KOPT-K1 (cell line): Measurements from ENCODE around the gene MICAL1.
A peak's percentile ranks its signal among the peaks of the same experiment; 100 is the strongest.
"Not testable (repeated sequence)": the region's sequence is repeated elsewhere in the genome, so short reads cannot be mapped to it uniquely, and the experiment has no call there.

Source experiments
- H3K27ac ChIP-seq: fragments of 200-600 bp; sonication (generic); 2 replicates; pipeline ENCODE4 v1.5.1; 2016; ENCODE audit warnings: antibody characterized with exemption, mild to moderate bottlenecking, low read depth, low read length; ENCODE audit not compliant: poor library complexity, severe bottlenecking
- H3K36me3 ChIP-seq: fragments of 200-600 bp; sonication (generic); 2 replicates; pipeline ENCODE4 v1.5.1; 2017; ENCODE audit warnings: antibody characterized with exemption, mild to moderate bottlenecking, low read length, moderate library complexity; ENCODE audit not compliant: insufficient read depth
- H3K9me3 ChIP-seq: fragments of 200-600 bp; sonication (generic); 2 replicates; pipeline ENCODE4 v1.5.1; 2017; ENCODE audit warnings: antibody characterized with exemption, low read length, mild to moderate bottlenecking; ENCODE audit not compliant: insufficient read depth, poor library complexity, severe bottlenecking

Gene MICAL1

DNA sequence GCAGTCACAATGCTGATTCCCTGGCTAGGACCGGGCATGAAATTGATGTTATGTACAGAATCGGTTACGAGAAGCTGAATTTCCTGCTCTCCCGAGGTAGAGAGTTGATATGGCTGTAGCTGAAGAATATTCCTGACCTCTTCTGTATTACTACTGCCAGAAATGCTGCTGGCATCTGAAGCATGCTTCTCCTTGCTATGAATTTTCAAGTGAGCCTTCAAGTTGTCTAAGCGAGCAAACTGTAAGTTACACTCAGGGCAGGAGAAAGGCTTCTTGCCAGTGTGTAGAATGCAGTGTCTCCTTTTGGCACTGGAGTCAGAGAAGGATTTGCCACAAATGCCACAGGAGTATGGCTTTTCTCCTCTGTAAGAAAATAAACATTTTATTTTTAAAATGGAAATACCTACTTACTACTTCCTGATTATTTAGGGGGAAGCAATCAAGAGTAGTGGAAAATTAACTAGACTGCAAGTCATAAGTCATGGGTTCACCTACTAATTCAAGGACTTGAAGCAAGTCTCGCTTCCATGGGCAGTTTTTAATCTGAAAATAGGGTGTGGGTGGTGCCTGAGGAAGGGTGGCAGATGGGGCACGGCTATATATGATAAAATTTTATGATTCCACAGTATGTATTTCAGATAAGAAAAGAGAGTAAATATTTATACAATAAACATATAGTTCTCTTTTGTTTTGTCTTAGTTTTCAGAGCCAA is 10.8 kb upstream of the MICAL1 start:
- H3K36me3 ChIP-seq: peaks cover 98% of the 10 kb centered on the region
- no peaks in the 10 kb centered on the region for H3K9me3 ChIP-seq

DNA sequence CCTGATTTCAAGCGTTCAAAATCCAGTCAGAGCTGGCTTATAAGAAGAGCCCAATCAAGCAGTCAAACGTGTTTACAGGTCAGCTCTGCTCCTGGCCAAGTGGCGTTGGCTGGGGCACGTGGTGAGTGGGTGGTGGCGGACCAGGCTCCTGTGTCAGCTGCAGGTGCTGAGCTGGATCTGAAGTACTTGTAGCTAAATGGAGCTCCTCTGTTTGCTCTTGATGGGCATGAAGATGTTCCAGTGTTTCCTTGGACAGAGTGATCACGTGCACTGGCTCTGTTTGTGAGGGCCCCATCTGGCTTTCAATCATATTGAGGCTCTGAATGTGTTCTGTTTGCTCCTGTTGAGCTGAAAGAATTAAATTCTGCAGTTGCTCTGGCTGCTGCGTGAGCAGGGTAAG is 10.2 kb upstream of the MICAL1 start:
- no peak overlapping the region for H3K27ac ChIP-seq
- peaks cover 97% of the 10 kb centered on the region for H3K36me3 ChIP-seq

More for the DNA sequence above, 10.8 kb upstream of the MICAL1 start:
- no peak overlapping the region for H3K27ac ChIP-seq

DNA sequence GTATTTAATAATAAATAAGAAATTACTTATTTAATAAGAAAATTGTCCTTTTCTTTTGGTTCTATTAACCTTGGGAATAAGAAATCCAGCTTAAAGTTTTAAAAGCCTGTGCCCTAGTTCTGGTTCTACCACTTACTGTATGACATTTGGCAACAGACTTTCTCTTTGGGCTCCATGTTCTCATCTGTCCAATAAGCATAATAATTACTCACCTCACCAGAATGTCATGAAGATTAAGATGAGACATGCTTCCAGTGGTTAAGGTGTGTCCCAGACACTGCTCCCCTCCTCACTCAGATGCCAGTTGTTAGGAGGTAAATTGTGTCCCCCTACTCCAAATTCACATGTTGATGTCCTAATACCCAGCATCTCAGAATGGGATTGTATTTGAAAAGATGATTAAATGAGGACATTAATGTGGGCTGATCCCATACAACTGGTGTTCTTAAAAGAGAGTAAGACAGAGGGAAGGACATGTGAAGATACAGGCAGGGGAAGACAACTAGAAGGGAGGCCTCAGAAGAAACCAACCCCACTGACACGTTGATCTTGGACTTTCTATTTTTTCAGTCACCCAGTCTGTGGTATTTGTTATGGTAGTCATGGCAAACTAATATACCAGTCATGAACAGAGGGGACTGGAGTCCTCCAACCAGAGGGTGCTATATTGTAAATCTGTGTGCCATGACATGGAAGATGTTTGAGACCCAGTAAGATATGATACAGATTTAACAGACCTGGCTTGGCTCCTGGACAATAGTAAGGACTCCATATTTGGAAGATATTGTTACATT is 6.4 kb upstream of the MICAL1 start:
- no peak overlapping the region for H3K27ac ChIP-seq
- no peaks in the 10 kb centered on the region for H3K9me3 ChIP-seq
- peaks cover 58% of the 10 kb centered on the region for H3K36me3 ChIP-seq

More for the DNA sequence above, 10.2 kb upstream of the MICAL1 start:
- no peaks in the 10 kb centered on the region for H3K9me3 ChIP-seq

DNA sequence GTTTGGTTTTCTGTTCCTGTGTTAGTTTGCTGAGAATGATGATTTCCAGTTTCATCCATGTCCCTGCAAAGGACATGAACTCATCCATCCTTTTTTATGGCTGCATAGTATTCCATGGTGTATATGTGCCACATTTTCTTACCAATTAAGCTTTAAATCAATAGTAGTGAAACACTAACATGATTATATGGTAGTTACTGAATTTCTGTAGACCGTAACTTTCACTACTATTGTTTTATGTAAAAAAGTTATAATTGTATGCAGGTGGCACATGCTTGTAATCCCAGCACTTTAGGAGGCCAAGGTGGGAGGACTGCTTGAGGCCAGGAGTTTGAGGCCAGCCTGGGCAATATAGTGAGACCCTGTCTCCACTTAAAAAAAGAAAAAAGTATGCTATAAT is 5.6 kb upstream of the MICAL1 start:
- not testable (repeated sequence) for H3K27ac ChIP-seq, H3K9me3 ChIP-seq
- H3K36me3 ChIP-seq: peaks cover 51% of the 10 kb centered on the region

DNA sequence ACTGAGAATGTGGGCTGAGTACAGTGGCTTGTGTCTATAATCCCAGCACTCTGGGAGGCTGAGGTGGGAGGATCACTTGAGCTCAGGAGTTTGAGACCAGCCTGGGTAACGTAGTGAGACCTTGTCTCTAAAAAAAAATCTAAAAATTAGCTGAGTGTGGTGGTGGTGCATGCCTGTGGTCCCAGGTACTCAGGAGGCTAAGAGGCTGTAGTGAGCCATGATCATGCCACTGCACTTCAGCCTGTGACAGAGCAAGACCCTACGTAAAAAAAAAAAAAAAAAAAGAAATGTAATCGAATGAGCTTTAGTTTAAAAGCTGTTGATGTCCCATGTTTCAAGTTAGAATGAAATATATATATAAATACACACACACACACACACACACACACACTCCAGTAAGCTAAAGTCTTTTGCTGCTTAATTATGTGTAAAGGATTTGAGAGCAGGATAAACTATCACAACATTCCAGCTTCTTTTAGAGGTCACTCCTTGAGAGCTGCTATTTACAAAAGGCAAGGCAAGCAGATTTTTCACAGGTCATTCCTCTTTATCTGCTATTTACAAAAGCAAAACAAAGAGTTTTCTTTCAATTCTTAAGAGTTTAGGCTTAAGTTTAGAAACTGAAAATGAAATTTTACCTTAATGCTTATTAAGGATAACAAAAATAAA is 4.7 kb upstream of the MICAL1 start:
- no peaks in the 10 kb centered on the region for H3K9me3 ChIP-seq
- peaks cover 42% of the 10 kb centered on the region for H3K36me3 ChIP-seq
- no peak overlapping the region for H3K27ac ChIP-seq

DNA sequence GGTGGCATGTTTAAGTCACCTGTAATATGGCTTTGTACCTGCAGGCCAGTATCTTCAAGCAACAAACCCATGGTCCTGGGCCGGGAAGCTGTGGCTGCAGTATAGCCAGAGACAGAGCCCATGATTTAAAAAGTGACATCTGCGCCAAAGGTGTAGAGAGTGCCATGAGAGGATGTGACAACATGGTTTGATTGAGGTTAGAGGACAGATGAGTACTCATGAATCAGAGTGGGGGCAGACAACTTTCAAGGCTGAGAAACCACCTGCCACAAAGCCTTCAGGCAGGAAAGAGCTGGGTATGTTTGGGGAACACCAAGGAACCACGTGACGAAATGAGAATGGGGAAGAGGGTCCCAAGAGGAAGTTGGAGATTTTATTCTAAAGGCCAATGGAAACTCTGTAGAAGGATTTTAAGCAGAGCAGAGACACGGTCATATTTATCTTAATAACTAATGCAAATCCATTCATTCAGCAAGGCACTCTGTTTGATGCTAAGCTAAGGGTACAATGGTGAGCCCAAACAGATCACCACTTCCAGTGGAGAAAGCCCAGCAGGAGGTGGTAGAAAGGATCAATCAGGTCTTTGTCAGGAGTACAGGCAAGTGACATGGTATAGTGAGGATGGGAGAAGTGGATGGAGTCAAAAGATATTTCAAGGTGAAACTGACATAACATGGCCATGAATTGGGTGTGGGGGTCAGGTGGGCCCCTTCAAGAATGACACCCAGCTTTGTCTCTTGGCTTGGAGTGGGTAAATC is 3.4 kb upstream of the MICAL1 start:
- H3K9me3 ChIP-seq: no peaks in the 10 kb centered on the region
- peaks cover 28% of the 10 kb centered on the region for H3K36me3 ChIP-seq
- no peak overlapping the region for H3K27ac ChIP-seq

DNA sequence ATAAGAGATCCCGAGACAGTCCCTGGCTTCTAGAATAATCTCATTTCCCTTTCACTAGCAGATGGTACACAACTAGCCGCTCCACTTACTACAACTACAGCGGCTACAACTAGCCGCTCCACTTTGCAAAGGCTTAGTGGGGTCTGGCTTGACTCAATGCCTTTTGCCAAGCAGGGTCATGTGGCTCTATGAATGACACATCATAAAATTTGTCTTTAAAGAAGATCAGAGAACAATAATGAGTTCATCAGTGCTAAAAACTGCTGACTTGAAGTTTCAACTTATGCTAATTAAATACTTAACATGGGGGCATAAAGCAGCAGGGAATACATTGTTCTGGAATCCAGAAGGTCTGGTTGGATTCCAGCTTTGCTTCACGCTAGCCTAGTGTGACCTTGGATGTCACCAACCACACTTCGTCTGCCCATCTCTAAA is 2.0 kb upstream of the MICAL1 start:
- Histone ChIP-seq H3K27ac (no peak overlapping the region), H3K9me3 (no peaks in the 10 kb centered on the region), H3K36me3 (peaks cover 16% of the 10 kb centered on the region)

DNA sequence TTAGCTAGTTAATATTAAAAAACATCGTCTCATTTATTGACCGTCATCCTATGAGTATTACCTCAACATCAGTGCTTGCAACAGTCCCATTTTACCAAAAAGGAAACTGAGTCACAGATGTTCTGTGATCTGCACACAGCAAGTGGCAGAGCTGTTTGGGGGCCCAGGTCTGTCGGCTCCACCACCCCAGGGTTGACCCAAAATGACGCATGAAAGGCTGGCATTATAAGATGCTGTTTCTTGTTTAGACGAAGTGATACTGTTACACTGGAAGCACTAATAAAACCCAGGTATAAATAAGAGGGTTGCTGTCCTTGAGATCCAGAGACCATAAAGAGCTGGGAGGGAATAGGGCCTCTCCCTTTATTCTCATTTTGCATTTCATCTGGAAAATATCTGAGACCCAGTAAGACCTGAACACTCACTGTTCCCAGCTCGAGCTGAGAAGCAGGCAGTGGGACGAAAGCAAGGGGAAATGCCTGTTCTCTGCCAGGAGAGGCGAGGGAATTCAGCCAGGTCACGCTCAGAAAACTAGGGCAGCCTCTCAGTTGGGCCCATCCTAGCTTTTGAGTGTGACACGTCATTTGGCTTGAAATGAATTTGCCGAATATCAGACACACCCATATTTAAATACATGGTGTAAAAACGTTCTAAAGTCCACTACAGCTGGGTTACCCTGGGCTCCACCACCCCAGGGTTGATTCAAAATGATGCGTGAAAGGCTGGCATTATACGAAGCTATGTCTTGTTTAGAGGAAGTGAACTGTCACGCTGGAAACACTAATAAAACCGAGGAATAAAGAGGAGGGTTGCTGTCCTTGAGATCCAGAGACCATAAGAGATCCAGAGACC is 1.4 kb upstream of the MICAL1 start:
- Histone ChIP-seq H3K27ac (no peak overlapping the region), H3K36me3 (peaks cover 15% of the 10 kb centered on the region), H3K9me3 (no peaks in the 10 kb centered on the region)

DNA sequence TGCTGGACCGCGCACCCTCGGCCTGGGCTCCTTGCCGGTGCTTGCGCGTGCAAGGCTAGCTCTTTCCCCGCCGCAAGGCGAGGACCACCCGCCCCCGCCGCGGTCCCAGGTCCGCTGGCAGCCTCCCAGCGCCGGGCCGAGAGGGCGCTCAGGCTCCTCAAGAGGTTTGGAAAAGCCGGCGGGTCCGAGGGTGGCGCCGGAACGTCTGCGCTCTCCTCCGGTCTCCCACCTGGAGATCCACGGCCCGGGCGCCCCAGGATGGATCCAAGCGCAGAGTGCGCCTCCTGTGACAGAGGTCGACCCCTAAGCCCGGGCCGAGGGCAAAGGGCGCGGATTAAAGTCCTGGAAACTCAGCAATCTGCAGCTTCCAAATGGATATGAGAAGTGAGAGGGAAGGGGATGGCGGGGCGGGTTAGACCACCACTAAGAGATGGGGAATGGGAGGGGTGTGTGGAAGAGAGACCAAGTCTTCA is 575 bp upstream of the MICAL1 start:
- H3K36me3 ChIP-seq: peaks cover 14% of the 10 kb centered on the region
- peak overlapping the region; percentile 84 for H3K27ac ChIP-seq
- H3K9me3 ChIP-seq: no peaks in the 10 kb centered on the region

DNA sequence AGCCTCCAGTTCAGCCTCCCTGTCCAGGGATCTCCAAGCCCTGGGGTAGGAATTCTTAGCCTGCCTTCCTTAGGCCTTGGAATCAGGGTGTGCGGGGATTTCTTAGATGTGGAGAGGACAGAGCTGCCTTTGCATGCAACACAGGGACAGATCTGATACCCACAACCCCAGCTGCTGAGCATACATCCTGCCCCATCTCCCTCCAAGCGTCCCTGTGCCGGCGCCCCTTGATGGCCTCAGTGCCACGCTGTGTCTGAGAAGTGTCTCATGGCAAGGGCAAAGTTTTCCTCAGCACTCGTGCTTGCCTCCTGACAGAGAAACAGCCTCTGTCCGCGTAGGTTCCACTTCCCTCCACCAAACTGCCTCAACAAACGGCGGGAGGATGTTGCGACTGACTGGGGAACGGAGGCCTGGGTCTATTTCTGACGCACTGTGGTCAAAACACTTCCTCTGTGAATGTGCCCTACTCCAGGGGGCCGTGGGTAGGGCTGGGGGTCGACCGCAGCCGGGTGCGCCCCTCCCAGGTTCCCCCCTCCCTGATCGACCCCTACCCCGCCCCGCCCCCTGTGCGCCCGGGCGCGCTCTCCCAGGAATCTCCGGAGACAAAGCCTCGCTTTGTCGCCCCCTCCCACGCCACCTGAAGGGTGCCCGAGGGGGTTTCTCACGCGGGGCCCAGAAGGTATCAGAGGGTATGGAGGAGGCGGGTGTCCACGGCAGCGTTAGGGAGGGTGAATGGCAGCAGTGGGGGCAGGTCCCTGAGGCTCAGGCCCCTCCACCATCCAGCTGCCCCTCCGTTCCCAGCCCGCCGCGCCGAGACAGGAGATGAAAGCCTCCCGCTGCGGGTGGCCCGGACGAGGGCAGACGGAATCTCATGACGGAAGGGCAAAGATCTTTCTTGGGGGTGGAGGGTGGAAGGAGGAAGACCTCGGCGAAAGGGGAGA is 806 bp downstream of the MICAL1 start:
- Histone ChIP-seq H3K36me3 (peaks cover 12% of the 10 kb centered on the region), H3K9me3 (no peaks in the 10 kb centered on the region), H3K27ac (peak overlapping the region; percentile 84)

DNA sequence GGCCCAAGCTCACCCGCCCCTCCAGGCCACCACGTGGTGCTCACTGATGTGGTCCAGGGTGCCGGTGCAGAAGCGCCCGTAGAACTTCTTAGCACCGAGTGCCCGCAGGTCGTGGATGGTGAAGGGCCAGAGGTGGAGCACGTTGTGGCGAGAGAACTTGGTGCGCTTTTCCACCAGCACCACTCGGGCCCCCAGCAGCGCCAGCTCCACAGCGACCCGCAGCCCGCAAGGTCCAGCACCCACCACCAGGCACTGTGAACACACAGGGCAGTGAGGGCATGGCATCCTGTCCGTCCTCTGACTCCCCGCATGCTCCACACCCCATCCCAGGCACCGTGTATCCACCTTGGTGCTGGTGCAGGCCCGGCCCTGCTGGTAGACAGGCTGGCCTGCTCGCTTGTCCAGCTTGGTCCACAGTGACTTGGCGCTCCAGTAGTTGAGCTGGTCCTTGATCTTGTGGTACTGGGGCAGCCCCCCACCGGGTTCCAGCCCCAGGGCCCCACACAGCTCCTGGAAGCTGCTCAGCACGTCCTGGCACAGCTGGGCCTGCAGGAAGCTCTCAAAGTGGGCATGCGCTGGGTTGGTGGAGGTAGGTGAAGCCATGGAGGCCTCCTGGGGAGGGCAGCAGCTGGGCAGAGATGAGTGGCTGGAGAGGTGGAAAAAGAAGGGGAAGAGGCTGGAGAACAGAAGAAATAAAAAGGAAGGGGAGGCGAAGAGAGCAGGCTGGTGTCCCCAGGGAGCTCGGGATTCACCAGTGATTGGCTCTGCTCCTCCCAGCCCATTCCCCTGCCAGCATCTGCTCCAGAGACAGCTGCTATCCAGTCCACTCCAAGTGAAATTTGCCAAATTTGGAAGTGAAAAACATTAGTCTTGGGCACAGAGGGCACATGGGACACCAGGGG is 1.7 kb downstream of the MICAL1 start:
- Histone ChIP-seq H3K27ac (peak overlapping the region; percentile 84), H3K9me3 (no peaks in the 10 kb centered on the region), H3K36me3 (peaks cover 12% of the 10 kb centered on the region)

DNA sequence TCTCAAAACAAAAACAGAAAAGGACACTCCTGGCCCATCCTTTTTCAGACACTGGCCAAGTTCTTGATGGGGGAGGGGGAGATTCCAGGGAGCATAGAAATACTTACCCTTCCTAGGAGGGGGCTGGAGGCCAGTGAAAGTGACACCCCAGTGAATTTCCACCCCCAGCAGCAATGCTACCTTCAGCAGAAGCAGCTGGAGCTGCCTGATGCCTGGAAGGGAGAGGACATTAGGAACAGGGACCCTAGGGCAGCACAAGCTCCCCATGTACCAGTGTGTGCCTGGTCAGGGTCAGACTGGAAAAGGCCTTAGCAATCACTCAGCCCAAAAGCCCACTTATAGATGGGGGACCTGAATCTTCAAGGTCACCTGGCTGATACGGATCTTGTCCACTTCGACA is 2.4 kb downstream of the MICAL1 start:
- peaks cover 12% of the 10 kb centered on the region for H3K36me3 ChIP-seq
- no peaks in the 10 kb centered on the region for H3K9me3 ChIP-seq
- peak overlapping the region; percentile 84 for H3K27ac ChIP-seq
